Naive thymus-derived CD4-positive, alpha-beta T cell (primary cell): ENCODE data around the gene UQCR11. TPM values are rescaled to one million over a fixed set of nuclear protein-coding genes. Genes with fewer than 3 reads are reported as not detected.

Experiments used
- ATAC-seq: fragments of 150-1000 bp; cut with Tn5 transposase; 2 replicates; pipeline ENCODE4 v1.10.0; 2021; ENCODE audit warnings: mild to moderate bottlenecking, moderate library complexity
- CTCF ChIA-PET: fragments of 350-600 bp; sonication (Branson Sonifier 250); formaldehyde crosslinking; loops from one replicate; lab custom pipeline; 2021; ENCODE audit warnings: antibody characterized with exemption; lab: Charles Lee
- POLR2A ChIA-PET: fragments of 350-600 bp; sonication (Branson Sonifier 250); formaldehyde crosslinking; loops from one replicate; lab custom pipeline; 2021; ENCODE audit warnings: antibody characterized with exemption, inconsistent platforms; lab: Charles Lee
- DNase-seq, 9 donors: peaks; one replicate each; pipeline versions ENCODE4 v3.0.0 to v3.0.0-alpha.2; 2020 to 2022; ENCODE audit warnings: mixed read lengths in 1 of 9
- H3K27ac ChIP-seq: one replicate; pipeline ENCODE4 v1.7.0; 2013; ENCODE audit warnings: mild to moderate bottlenecking, low read depth, low read length, moderate library complexity
- H3K27me3 ChIP-seq, 2 donors: one replicate each; pipeline ENCODE4 v1.7.0; 2013; ENCODE audit warnings: low read length in 2 of 2, mild to moderate bottlenecking in 2 of 2, moderate library complexity in 2 of 2; ENCODE audit not compliant: control insufficient read depth in 2 of 2, insufficient read depth in 2 of 2
- H3K36me3 ChIP-seq, 3 experiments: 1 replicate in 2 of 3; 2 replicates in 1 of 3; pipeline ENCODE4 v1.7.0; 2013; ENCODE audit warnings: low read length in 3 of 3, mild to moderate bottlenecking in 3 of 3, moderate library complexity in 1 of 3; ENCODE audit not compliant: insufficient read depth in 3 of 3, control insufficient read depth in 2 of 3
- H3K4me1 ChIP-seq, 2 donors: one replicate each; pipeline ENCODE4 v1.7.0; 2013; ENCODE audit warnings: low read length in 2 of 2, mild to moderate bottlenecking in 2 of 2, moderate library complexity in 1 of 2; ENCODE audit not compliant: control insufficient read depth in 2 of 2, insufficient read depth in 2 of 2
- H3K4me3 ChIP-seq: 2 replicates; pipeline ENCODE4 v1.7.0; 2013; ENCODE audit warnings: mild to moderate bottlenecking, low read length
- H3K9me3 ChIP-seq, 3 experiments: 1 replicate in 2 of 3; 2 replicates in 1 of 3; pipeline ENCODE4 v1.7.0; 2013; ENCODE audit warnings: low read length in 3 of 3; ENCODE audit not compliant: control insufficient read depth in 2 of 3
- H3K27ac Mint-ChIP-seq, 9 donors: one replicate each; pipeline ENCODE4 v1.8.0; 2020 to 2022; ENCODE audit warnings: mixed read lengths in 9 of 9, mild to moderate bottlenecking in 8 of 9, moderate library complexity in 5 of 9, inconsistent platforms in 2 of 9
- H3K27me3 Mint-ChIP-seq, 5 donors: one replicate each; pipeline ENCODE4 v1.8.0; 2021 to 2022; ENCODE audit warnings: mixed read lengths in 5 of 5, mild to moderate bottlenecking in 1 of 5
- H3K36me3 Mint-ChIP-seq, 5 donors: one replicate each; pipeline ENCODE4 v1.8.0; 2020 to 2022; ENCODE audit warnings: mixed read lengths in 5 of 5, mild to moderate bottlenecking in 3 of 5, inconsistent platforms in 1 of 5
- H3K4me1 Mint-ChIP-seq, 7 donors: one replicate each; pipeline ENCODE4 v1.8.0; 2020 to 2022; ENCODE audit warnings: mixed read lengths in 7 of 7, mild to moderate bottlenecking in 3 of 7, inconsistent platforms in 1 of 7
- H3K4me3 Mint-ChIP-seq, 10 donors: one replicate each; pipeline ENCODE4 v1.8.0; 2020 to 2022; ENCODE audit warnings: mild to moderate bottlenecking in 10 of 10, mixed read lengths in 10 of 10, moderate library complexity in 6 of 10, inconsistent platforms in 2 of 10
- H3K9me3 Mint-ChIP-seq, 11 donors: one replicate each; pipeline ENCODE4 v1.8.0; 2020 to 2022; ENCODE audit warnings: mixed read lengths in 11 of 11, mild to moderate bottlenecking in 4 of 11, inconsistent platforms in 1 of 11, moderate library complexity in 1 of 11
- intact Hi-C, 2 donors: fragments of 100-400 bp; cut with micrococcal nuclease; formaldehyde crosslinking; loops; one replicate each; pipeline ENCODE4 v1.15.1; 2023
- polyA plus RNA-seq, 2 donors: library from polyadenylated mRNA; unstranded; fragments of 300-500 nt; fragmentation: Illumina TruSeq; gene quantifications; one replicate each; pipeline ENCODE4 v1.2.3, GENCODE V29; 2021
- total RNA-seq, 6 experiments: library from RNA in 5 of 6; stranded (reverse) in 5 of 6; gene quantifications; 1 replicate in 5 of 6; 2 replicates in 1 of 6; pipeline ENCODE4 v1.2.3 and lab custom pipeline; 2021 to 2026

UQCR11 gene
- total and polyA plus RNA-seq, 7 experiments from 2014 or later, result 94.3 to 606 (median 148) TPM

DNA sequence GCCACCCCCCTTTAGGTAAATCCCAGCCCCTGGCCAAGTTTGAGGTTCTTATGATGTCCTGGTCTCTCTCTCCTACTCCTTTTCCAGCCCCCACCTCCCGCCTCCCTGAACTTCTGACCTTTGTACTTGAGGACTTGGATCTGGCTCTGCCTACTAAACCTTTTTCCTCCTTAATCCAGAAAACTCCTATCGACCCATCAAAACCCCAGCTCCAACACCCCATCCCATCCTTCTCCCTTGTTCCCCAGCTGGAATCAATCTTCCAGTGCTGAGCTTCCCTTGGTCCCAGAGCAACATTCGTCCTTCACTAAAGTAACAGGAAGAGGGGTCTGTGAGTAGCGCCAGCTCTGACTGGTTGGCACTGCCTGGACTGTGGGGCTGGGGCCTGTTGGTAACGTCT is 17.3 kb upstream of the UQCR11 start:
- peaks cover 0 to 2% (median 0%) of the 10 kb centered on the region in 11 donors for H3K9me3 Mint-ChIP-seq
- Histone ChIP-seq H3K27ac (no peak overlapping the region), H3K36me3 (peaks cover 0 to 87% (median 0%) of the 10 kb centered on the region in 3 experiments), H3K4me1 (no peaks in the 10 kb centered on the region), H3K27me3 (no peaks in the 10 kb centered on the region), H3K4me3 (no peak overlapping the region), H3K9me3 (no peaks in the 10 kb centered on the region)
- peaks cover 6 to 14% (median 8%) of the 10 kb centered on the region in 7 donors for H3K4me1 Mint-ChIP-seq
- peaks cover 0 to 11% (median 4%) of the 10 kb centered on the region in 5 donors for H3K36me3 Mint-ChIP-seq
- intact Hi-C loops, result loop anchor here in 1 of 2 donors (5.0 kb wide), 1 partner anchor 50 kb away; no protein-coding TSS in a partner anchor
- no peak overlapping the region for H3K4me3 Mint-ChIP-seq
- peak overlapping the region in 4 of 9 donors; percentile 29 to 89 (median 34) for H3K27ac Mint-ChIP-seq
- POLR2A ChIA-PET, result interaction anchor here (0.9 kb wide), 1 partner anchor 15 kb away, joined by 6 read pairs; no protein-coding TSS in a partner anchor
- CTCF ChIA-PET, result interaction anchor here (0.6 kb wide), 1 partner anchor 743 kb away, joined by 4 read pairs; no protein-coding TSS in a partner anchor
- no peak for DNase-seq
- no peak for ATAC-seq
- H3K27me3 Mint-ChIP-seq, result no peaks in the 10 kb centered on the region

GRCh38 chr19:1622007-1622406 is 16.7 kb upstream of the UQCR11 start:
- Mint-ChIP-seq H3K27me3 (no peaks in the 10 kb centered on the region), H3K9me3 (peaks cover 0 to 2% (median 0%) of the 10 kb centered on the region in 11 donors), H3K4me3 (no peak overlapping the region), H3K4me1 (peaks cover 8 to 19% (median 11%) of the 10 kb centered on the region in 7 donors), H3K36me3 (peaks cover 0 to 11% (median 4%) of the 10 kb centered on the region in 5 donors), H3K27ac (no peak overlapping the region)
- Histone ChIP-seq H3K27ac (no peak overlapping the region), H3K27me3 (no peaks in the 10 kb centered on the region), H3K4me1 (no peaks in the 10 kb centered on the region), H3K4me3 (no peak overlapping the region), H3K9me3 (no peaks in the 10 kb centered on the region), H3K36me3 (peaks cover 0 to 88% (median 0%) of the 10 kb centered on the region in 3 experiments)
- DNase-seq, result no peak
- POLR2A ChIA-PET, result interaction anchor here (0.9 kb wide), 1 partner anchor 14 kb away, joined by 6 read pairs; no protein-coding TSS in a partner anchor
- no peak for ATAC-seq
- CTCF ChIA-PET, result no interaction called here
- intact Hi-C loops, result loop anchor here in 1 of 2 donors (5.0 kb wide), 1 partner anchor 50 kb away; no protein-coding TSS in a partner anchor

- Mint-ChIP-seq H3K27ac (no peak overlapping the region), H3K27me3 (no peaks in the 10 kb centered on the region), H3K4me3 (no peak overlapping the region), H3K4me1 (peaks cover 12 to 23% (median 16%) of the 10 kb centered on the region in 7 donors), H3K36me3 (peaks cover 0 to 15% (median 4%) of the 10 kb centered on the region in 5 donors), H3K9me3 (peaks cover 0 to 2% (median 0%) of the 10 kb centered on the region in 11 donors)
- Histone ChIP-seq H3K36me3 (peaks cover 0 to 87% (median 0%) of the 10 kb centered on the region in 3 experiments), H3K4me1 (no peaks in the 10 kb centered on the region), H3K4me3 (no peak overlapping the region), H3K27ac (no peak overlapping the region), H3K27me3 (no peaks in the 10 kb centered on the region), H3K9me3 (no peaks in the 10 kb centered on the region)
- DNase-seq (no peak), ATAC-seq (no peak)
- POLR2A ChIA-PET, result no interaction called here
- intact Hi-C loops, result loop anchor here in 1 of 2 donors (5.0 kb wide), 1 partner anchor 51 kb away; no protein-coding TSS in a partner anchor
- CTCF ChIA-PET, result no interaction called here
Observed at GRCh38 chr19:1621574-1621973, 16.3 kb upstream of the UQCR11 start.

DNA sequence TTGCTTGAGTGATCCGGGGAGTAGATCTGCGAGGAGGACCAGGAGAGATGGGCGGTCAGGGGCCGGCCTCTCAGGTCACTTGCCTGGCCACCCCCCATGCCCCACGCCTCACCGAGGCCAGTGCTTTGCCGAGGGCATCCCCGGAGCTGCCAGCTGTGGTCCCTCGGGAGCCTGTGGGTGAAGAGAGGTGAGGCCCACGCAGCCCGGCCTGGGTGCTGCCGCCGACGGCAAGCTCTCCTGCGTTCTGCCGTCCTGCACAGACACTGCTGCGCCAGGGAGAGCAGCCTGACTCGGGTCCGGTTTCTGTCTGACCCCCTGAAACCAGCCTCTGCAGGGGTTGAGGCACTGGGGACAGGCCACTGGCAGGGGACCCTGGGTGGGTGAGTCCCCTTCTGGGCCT is 15.8 kb upstream of the UQCR11 start:
- H3K27me3 Mint-ChIP-seq, result no peaks in the 10 kb centered on the region
- Histone ChIP-seq H3K4me1 (no peaks in the 10 kb centered on the region), H3K27me3 (no peaks in the 10 kb centered on the region), H3K36me3 (peaks cover 0 to 86% (median 0%) of the 10 kb centered on the region in 3 experiments), H3K4me3 (no peak overlapping the region), H3K27ac (no peak overlapping the region), H3K9me3 (no peaks in the 10 kb centered on the region)
- peaks cover 13 to 25% (median 17%) of the 10 kb centered on the region in 7 donors for H3K4me1 Mint-ChIP-seq
- ChIA-PET POLR2A (no interaction called here), CTCF (no interaction called here)
- intact Hi-C loops, result loop anchor here in 1 of 2 donors (5.0 kb wide), 1 partner anchor 51 kb away; no protein-coding TSS in a partner anchor
- peaks cover 0 to 2% (median 0%) of the 10 kb centered on the region in 11 donors for H3K9me3 Mint-ChIP-seq
- no peak for DNase-seq
- peaks cover 0 to 16% (median 4%) of the 10 kb centered on the region in 5 donors for H3K36me3 Mint-ChIP-seq
- no peak for ATAC-seq
- H3K4me3 Mint-ChIP-seq, result no peak overlapping the region
- no peak overlapping the region for H3K27ac Mint-ChIP-seq

DNA sequence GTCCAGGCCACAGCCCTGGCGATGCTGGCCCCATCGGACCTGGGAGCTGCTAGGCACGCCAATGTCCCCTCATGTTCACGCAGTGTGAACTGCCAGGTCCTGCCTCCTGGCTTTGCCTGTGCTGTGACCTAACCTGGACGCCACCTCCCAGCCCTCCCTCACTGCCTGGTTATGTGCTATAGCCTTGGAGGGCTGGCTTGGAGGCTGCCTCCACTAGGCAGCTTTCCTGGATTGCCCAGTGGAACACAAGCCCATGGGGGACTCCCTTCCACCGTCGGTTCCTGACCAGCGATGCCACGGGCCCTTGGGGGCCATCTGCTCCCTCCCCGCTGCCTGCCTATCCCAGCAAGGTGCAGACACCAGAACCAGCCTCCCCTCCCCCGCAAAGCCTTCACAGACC is 15.2 kb upstream of the UQCR11 start:
- DNase-seq (no peak), ATAC-seq (no peak)
- Mint-ChIP-seq H3K9me3 (peaks cover 0 to 2% (median 0%) of the 10 kb centered on the region in 11 donors), H3K27ac (no peak overlapping the region), H3K36me3 (peaks cover 4 to 18% (median 8%) of the 10 kb centered on the region in 5 donors), H3K4me1 (peaks cover 13 to 25% (median 17%) of the 10 kb centered on the region in 7 donors), H3K27me3 (no peaks in the 10 kb centered on the region), H3K4me3 (no peak overlapping the region)
- H3K9me3 ChIP-seq, result no peaks in the 10 kb centered on the region
- no peak overlapping the region for H3K27ac ChIP-seq
- POLR2A ChIA-PET, result interaction anchor here (1.2 kb wide), 1 partner anchor 15 kb away, joined by 6 read pairs; the partner anchor contains the start of gene UQCR11
- intact Hi-C loops, result loop anchor here in 1 of 2 donors (5.0 kb wide), 1 partner anchor 52 kb away; no protein-coding TSS in a partner anchor
- no peaks in the 10 kb centered on the region for H3K4me1 ChIP-seq
- CTCF ChIA-PET, result no interaction called here
- peaks cover 0 to 86% (median 0%) of the 10 kb centered on the region in 3 experiments for H3K36me3 ChIP-seq
- no peak overlapping the region for H3K4me3 ChIP-seq
- no peaks in the 10 kb centered on the region for H3K27me3 ChIP-seq

GRCh38 chr19:1619703-1620102 is 14.4 kb upstream of the UQCR11 start:
- Mint-ChIP-seq H3K27me3 (no peaks in the 10 kb centered on the region), H3K4me1 (peaks cover 13 to 24% (median 18%) of the 10 kb centered on the region in 7 donors), H3K36me3 (peaks cover 4 to 22% (median 8%) of the 10 kb centered on the region in 5 donors), H3K9me3 (peaks cover 0 to 2% (median 0%) of the 10 kb centered on the region in 11 donors), H3K4me3 (no peak overlapping the region), H3K27ac (no peak overlapping the region)
- Histone ChIP-seq H3K4me3 (no peak overlapping the region), H3K9me3 (no peaks in the 10 kb centered on the region), H3K27ac (no peak overlapping the region), H3K4me1 (no peaks in the 10 kb centered on the region), H3K36me3 (peaks cover 0 to 88% (median 0%) of the 10 kb centered on the region in 3 experiments), H3K27me3 (no peaks in the 10 kb centered on the region)
- POLR2A ChIA-PET, result interaction anchor here (1.2 kb wide), 1 partner anchor 14 kb away, joined by 6 read pairs; the partner anchor contains the start of gene UQCR11
- CTCF ChIA-PET, result no interaction called here
- intact Hi-C loops, result loop anchor here in 1 of 2 donors (5.0 kb wide), 1 partner anchor 53 kb away; no protein-coding TSS in a partner anchor
- ATAC-seq (no peak), DNase-seq (no peak)
